H1 (cell line): Measurements from ENCODE around the gene DPH5. TPM values are rescaled to one million over a fixed set of nuclear protein-coding genes. Genes with fewer than 3 reads are reported as not detected.

Experiments
- CTCF ChIA-PET: fragments of 300-600 bp; sonication (Branson Sonifier 250); formaldehyde crosslinking; loops from one replicate; lab custom pipeline; 2021; ENCODE audit not compliant: partially characterized antibody; lab: Charles Lee
- POLR2A ChIA-PET: fragments of 300-600 bp; sonication (Branson Sonifier 250); formaldehyde crosslinking; loops from one replicate; lab custom pipeline; 2021; ENCODE audit warnings: inconsistent platforms; ENCODE audit not compliant: partially characterized antibody; lab: Charles Lee
- DNase-seq, 2 experiments: peaks; one replicate each; pipeline versions ENCODE4 v3.0.0 to v3.0.0-alpha.2; 2010 to 2022; ENCODE audit warnings: low spot score in 2 of 2, low read depth in 1 of 2, mixed read lengths in 1 of 2
- FAIRE-seq: peaks from 2 replicates; lab custom pipeline; 2011; peaks lifted over from hg19 to GRCh38; lab: Jason Lieb, UNC
- H2AFZ ChIP-seq: 2 replicates; pipeline ENCODE4 v1.8.1; 2012; ENCODE audit warnings: low read length, inconsistent platforms
- H2AK5ac ChIP-seq: 2 replicates; pipeline ENCODE4 v1.6.1; 2013; ENCODE audit warnings: low read depth, low read length
- H2BK120ac ChIP-seq: replicated peaks from 2 replicates; pipeline ENCODE3; 2013; ENCODE audit warnings: low read depth, low read length, inconsistent platforms
- H2BK12ac ChIP-seq: 2 replicates; pipeline ENCODE4 v1.6.1; 2013; ENCODE audit warnings: low read depth, low read length
- H2BK15ac ChIP-seq: 2 replicates; pipeline ENCODE4 v1.6.1; 2013; ENCODE audit warnings: low read length
- H2BK20ac ChIP-seq: 2 replicates; pipeline ENCODE4 v1.6.1; 2013; ENCODE audit warnings: low read length
- H2BK5ac ChIP-seq: 2 replicates; pipeline ENCODE4 v1.6.1; 2013; ENCODE audit warnings: low read depth, low read length
- H3K14ac ChIP-seq: 2 replicates; pipeline ENCODE4 v1.6.1; 2013; ENCODE audit warnings: inconsistent platforms; ENCODE audit not compliant: insufficient read length
- H3K18ac ChIP-seq: 2 replicates; pipeline ENCODE4 v1.6.1; 2013; ENCODE audit warnings: low read length; ENCODE audit errors: extremely low read depth
- H3K23ac ChIP-seq: 2 replicates; pipeline ENCODE4 v1.6.1; 2013; ENCODE audit warnings: inconsistent platforms; ENCODE audit not compliant: insufficient read length
- H3K23me2 ChIP-seq: 2 replicates; pipeline ENCODE4 v1.6.1; 2013; ENCODE audit warnings: low read depth, low read length
- H3K27ac ChIP-seq: 2 replicates; pipeline ENCODE4 v1.6.1; 2011; ENCODE audit warnings: low read depth, low read length, inconsistent platforms
- H3K27me3 ChIP-seq, 4 experiments: replicated peaks in 1 of 4; 1 replicate in 1 of 4; 2 replicates in 3 of 4; pipeline versions ENCODE4 v1.6.1 to v1.8.1; 2011 to 2013; ENCODE audit warnings: low read length in 3 of 4, mild to moderate bottlenecking in 3 of 4, inconsistent platforms in 2 of 4, mixed read lengths in 2 of 4, moderate library complexity in 1 of 4; ENCODE audit not compliant: control insufficient read depth in 3 of 4, insufficient read depth in 3 of 4; ENCODE audit errors: extremely low read depth in 1 of 4
- H3K36me3 ChIP-seq, 4 experiments: 2 replicates each; pipeline versions ENCODE4 v1.6.1 to v1.8.1; 2011 to 2013; ENCODE audit warnings: mild to moderate bottlenecking in 4 of 4, low read length in 3 of 4, moderate library complexity in 2 of 4, control low read depth in 1 of 4, inconsistent platforms in 1 of 4; ENCODE audit not compliant: insufficient read depth in 4 of 4, control insufficient read depth in 2 of 4
- H3K4ac ChIP-seq: replicated peaks from 2 replicates; pipeline ENCODE3; 2013; ENCODE audit warnings: low read length, low read depth, mixed read lengths, inconsistent platforms; ENCODE audit not compliant: insufficient read length
- H3K4me1 ChIP-seq, 4 experiments: replicated peaks in 1 of 4; 1 replicate in 1 of 4; 2 replicates in 3 of 4; pipeline versions ENCODE4 v1.6.1 to v1.8.1; 2011 to 2013; ENCODE audit warnings: low read length in 3 of 4, inconsistent platforms in 2 of 4, mixed read lengths in 1 of 4; ENCODE audit not compliant: insufficient read depth in 4 of 4, control insufficient read depth in 3 of 4
- H3K4me2 ChIP-seq, 2 experiments: 2 replicates each; pipeline versions ENCODE4 v1.6.1 to v1.8.1; 2011 to 2013; ENCODE audit warnings: low read depth in 2 of 2, low read length in 2 of 2, control low read depth in 1 of 2, inconsistent platforms in 1 of 2, mild to moderate bottlenecking in 1 of 2; ENCODE audit not compliant: insufficient read depth in 1 of 2
- H3K4me3 ChIP-seq, 4 experiments: fragments of 200-600, 300-600 bp in 1 of 4; sonication (generic), shearing (Covaris generic), sonication (Bioruptor Twin) in 1 of 4; 2 replicates each; pipeline versions ENCODE4 v1.5.1 to v1.8.1; 2011 to 2016; ENCODE audit warnings: low read length in 4 of 4, low read depth in 3 of 4, control low read depth in 2 of 4, inconsistent platforms in 2 of 4, mild to moderate bottlenecking in 2 of 4, mixed read lengths in 1 of 4, moderate library complexity in 1 of 4; ENCODE audit not compliant: insufficient read depth in 2 of 4; ENCODE audit errors: extremely low read depth in 1 of 4
- H3K56ac ChIP-seq: replicated peaks from 2 replicates; pipeline ENCODE3; 2013; ENCODE audit warnings: low read depth, mild to moderate bottlenecking, mixed read lengths, low read length, inconsistent platforms; ENCODE audit not compliant: insufficient read length
- H3K79me1 ChIP-seq: 2 replicates; pipeline ENCODE4 v1.6.1; 2013; ENCODE audit warnings: low read depth, low read length, control low read depth
- H3K79me2 ChIP-seq, 2 experiments: 2 replicates each; pipeline versions ENCODE4 v1.6.1 to v1.8.1; 2012 to 2013; ENCODE audit warnings: low read length in 2 of 2, mild to moderate bottlenecking in 2 of 2, inconsistent platforms in 1 of 2; ENCODE audit not compliant: insufficient read depth in 2 of 2, control insufficient read depth in 1 of 2
- H3K9ac ChIP-seq, 4 experiments: replicated peaks in 1 of 4; 1 replicate in 1 of 4; 2 replicates in 3 of 4; pipeline versions ENCODE4 v1.6.1 to v1.8.1; 2011 to 2013; ENCODE audit warnings: low read depth in 3 of 4, low read length in 3 of 4, control low read depth in 2 of 4, mild to moderate bottlenecking in 2 of 4, moderate library complexity in 2 of 4, inconsistent platforms in 1 of 4; ENCODE audit errors: extremely low read depth in 1 of 4
- H3K9me3 ChIP-seq, 2 experiments: 2 replicates each; pipeline versions ENCODE4 v1.6.1 to v1.8.1; 2012 to 2013; ENCODE audit warnings: mild to moderate bottlenecking in 2 of 2, moderate library complexity in 2 of 2, control low read depth in 1 of 2, inconsistent platforms in 1 of 2, low read depth in 1 of 2, low read length in 1 of 2, mixed read lengths in 1 of 2; ENCODE audit not compliant: insufficient read depth in 2 of 2
- H4K20me1 ChIP-seq, 2 experiments: replicated peaks in 1 of 2; 2 replicates each; pipeline versions ENCODE3 to v1.8.1; 2011 to 2013; ENCODE audit warnings: inconsistent platforms in 2 of 2, low read length in 2 of 2, mild to moderate bottlenecking in 1 of 2; ENCODE audit not compliant: insufficient read depth in 2 of 2, control insufficient read depth in 1 of 2
- H4K5ac ChIP-seq: 2 replicates; pipeline ENCODE4 v1.6.1; 2013; ENCODE audit warnings: low read length, low read depth, mixed read lengths, inconsistent platforms; ENCODE audit not compliant: insufficient read length
- H4K8ac ChIP-seq: 2 replicates; pipeline ENCODE4 v1.8.0; 2013; ENCODE audit warnings: mild to moderate bottlenecking, moderate library complexity, low read length, inconsistent platforms; ENCODE audit not compliant: insufficient read depth; ENCODE audit errors: extremely low read depth
- H4K91ac ChIP-seq: replicated peaks from 2 replicates; pipeline ENCODE3; 2013; ENCODE audit warnings: low read length, mixed read lengths, inconsistent platforms; ENCODE audit not compliant: insufficient read length
- CBX8 ChIP-seq: fragments of 300-800, 300-1000 bp; sonication (generic); IDR thresholded peaks from 2 replicates; pipeline ENCODE4 v1.7.1; 2016; ENCODE audit warnings: low read depth, low read length, borderline replicate concordance
- WGBS, 2 experiments: shearing (Covaris generic) in 1 of 2; methylation state at CpG; one replicate each; pipeline versions ENCODE4 v1.1.6 to v1.1.7; 2013 to 2015; ENCODE audit warnings: low lambda C conversion rate in 2 of 2, mixed read lengths in 2 of 2, inconsistent platforms in 1 of 2, low coverage in 1 of 2, missing lambda C conversion rate in 1 of 2; ENCODE audit not compliant: insufficient replicate concordance in 2 of 2, insufficient coverage in 1 of 2, insufficient read length in 1 of 2; ENCODE audit errors: extremely low coverage in 1 of 2, missing lambda C conversion rate in 1 of 2; 5-methylcytosine and 5-hydroxymethylcytosine counted together
- polyA plus RNA-seq, 7 experiments: library from polyadenylated mRNA; depleted of rRNA in 3 of 7; stranded (reverse) in 5 of 7; unstranded in 2 of 7; fragments of >200 nt in 5 of 7; fragments of 200-250 nt in 2 of 7; gene quantifications; 1 replicate in 5 of 7; 2 replicates in 1 of 7; 4 replicates in 1 of 7; pipeline versions ENCODE4 v1.2.1 to v1.2.3, GENCODE V29; 2011 to 2013; ENCODE audit warnings: missing spikeins in 2 of 7, mixed read lengths in 2 of 7
- total RNA-seq: library from RNA; stranded (reverse); fragmentation: NEBNext Ultra II Directional; extraction: Animal tissue kit (Norgen Biotek cat#: 25700); gene quantifications from 2 replicates; pipeline ENCODE4 v1.2.1, GENCODE V29; 2021

The DPH5 gene
- total and polyA plus RNA-seq, 2 of the 8 experiments (the other 6 are each of a cell fraction or from before 2014, with no cell fraction given) = 67.7 to 106 TPM

- Histone ChIP-seq H3K23me2 (no peaks in the 10 kb centered on the region), H4K5ac (no peak overlapping the region), H3K4me3 (no peak overlapping the region), H3K79me2 (no peaks in the 10 kb centered on the region), H3K4me2 (no peak overlapping the region), H4K8ac (no peak overlapping the region), H3K27ac (no peak overlapping the region), H4K91ac (no peak overlapping the region), H2AFZ (no peak overlapping the region), H3K4me1 (peaks cover 0 to 4% (median 0%) of the 10 kb centered on the region in 4 experiments; a peak in 1 of 7 replicates), H3K36me3 (peaks cover 0 to 14% (median 8%) of the 10 kb centered on the region in 4 experiments; a peak in 5 of 8 replicates), H2BK5ac (no peak overlapping the region), H3K27me3 (no peaks in the 10 kb centered on the region), H3K23ac (no peak overlapping the region), H3K4ac (no peak overlapping the region), H4K20me1 (no peaks in the 10 kb centered on the region), H3K18ac (no peak overlapping the region), H2BK20ac (no peak overlapping the region), H2BK15ac (no peak overlapping the region), H2AK5ac (no peak overlapping the region), H2BK120ac (no peak overlapping the region), H3K9me3 (no peaks in the 10 kb centered on the region), H3K56ac (no peak overlapping the region), H2BK12ac (no peak overlapping the region), H3K79me1 (no peaks in the 10 kb centered on the region), H3K9ac (no peak overlapping the region), H3K14ac (no peak overlapping the region)
- no peak for TF ChIP-seq CBX8
- FAIRE-seq = no peak
- CTCF ChIA-PET = interaction anchor here (0.8 to 1.3 kb wide), 4 partner anchors 12 to 306 kb away, joined by 3 to 7 read pairs (median 4); no protein-coding TSS in a partner anchor
- POLR2A ChIA-PET = interaction anchor here (1.0 kb wide), 1 partner anchor 10 kb away, joined by 4 read pairs; no protein-coding TSS in a partner anchor
- no peak for DNase-seq
- WGBS, 2 experiments = 89% methylated on average over 1 of the region's 1 CpG; no CpG with 5 or more reads in 1 of the 2 experiments
Measured at GRCh38 chr1:101003012-101003650, 22.5 kb downstream of the DPH5 start.
